Motor neuron (in vitro differentiated cells): ENCODE measurements around the gene MRPL54. TPM values are rescaled to one million over a fixed set of nuclear protein-coding genes. Genes with fewer than 3 reads are reported as not detected.
A peak's percentile ranks its signal among the peaks of the same experiment; 100 is the strongest.

Experiments used
- ATAC-seq, 8 experiments: fragments of 200-7000 bp; cut with Tn5 transposase; replicated peaks in 6 of 8; 2 replicates each; pipeline ENCODE4 v1.8.0; 2021; ENCODE audit warnings: mild to moderate bottlenecking in 8 of 8, moderate library complexity in 8 of 8
- H3K27ac ChIP-seq, 2 donors: fragments of 250-450 bp; sonication (Bioruptor Pico); 2 replicates each; pipeline ENCODE4 v1.9.0; 2021; ENCODE audit warnings: antibody characterized with exemption in 2 of 2, mild to moderate bottlenecking in 2 of 2, moderate library complexity in 1 of 2
- H3K4me1 ChIP-seq, 2 donors: fragments of 250-450 bp; sonication (Bioruptor Pico); replicated peaks in 1 of 2; 2 replicates each; pipeline ENCODE4 v1.6.1; 2021; ENCODE audit warnings: antibody characterized with exemption in 2 of 2, mild to moderate bottlenecking in 2 of 2, moderate library complexity in 1 of 2
- H3K4me3 ChIP-seq, 5 donors: fragments of 250-450 bp; sonication (Bioruptor Pico); 2 replicates each; pipeline ENCODE4 v1.9.0; 2021; ENCODE audit warnings: antibody characterized with exemption in 5 of 5, mild to moderate bottlenecking in 5 of 5, moderate library complexity in 4 of 5
- WGBS, 10 experiments: fragments of 450-650 bp; shearing (Covaris generic); methylation state at CpG; one replicate each; pipeline ENCODE4 v1.0.0; 2022; 5-methylcytosine and 5-hydroxymethylcytosine counted together
- in situ Hi-C, 9 experiments: fragments of 400-800 bp; cut with MboI; loops; one replicate each; pipeline ENCODE4 v1.15.0; 2021; ENCODE audit warnings: low sequenced_read_pairs in 9 of 9, low pct_unique_long_range_greater_than_20kb in 2 of 9; ENCODE audit not compliant: unreplicated experiment in 9 of 9
- total RNA-seq, 8 experiments: library from RNA; unstranded; fragments of 300-600 nt; gene quantifications; 2 replicates each; pipeline versions ENCODE4 v1.2.3 to v1.2.4, GENCODE V29; 2022

The MRPL54 gene
- total RNA-seq, 8 experiments from 2014 or later, result 62.6 to 106 (median 86.6) TPM

DNA sequence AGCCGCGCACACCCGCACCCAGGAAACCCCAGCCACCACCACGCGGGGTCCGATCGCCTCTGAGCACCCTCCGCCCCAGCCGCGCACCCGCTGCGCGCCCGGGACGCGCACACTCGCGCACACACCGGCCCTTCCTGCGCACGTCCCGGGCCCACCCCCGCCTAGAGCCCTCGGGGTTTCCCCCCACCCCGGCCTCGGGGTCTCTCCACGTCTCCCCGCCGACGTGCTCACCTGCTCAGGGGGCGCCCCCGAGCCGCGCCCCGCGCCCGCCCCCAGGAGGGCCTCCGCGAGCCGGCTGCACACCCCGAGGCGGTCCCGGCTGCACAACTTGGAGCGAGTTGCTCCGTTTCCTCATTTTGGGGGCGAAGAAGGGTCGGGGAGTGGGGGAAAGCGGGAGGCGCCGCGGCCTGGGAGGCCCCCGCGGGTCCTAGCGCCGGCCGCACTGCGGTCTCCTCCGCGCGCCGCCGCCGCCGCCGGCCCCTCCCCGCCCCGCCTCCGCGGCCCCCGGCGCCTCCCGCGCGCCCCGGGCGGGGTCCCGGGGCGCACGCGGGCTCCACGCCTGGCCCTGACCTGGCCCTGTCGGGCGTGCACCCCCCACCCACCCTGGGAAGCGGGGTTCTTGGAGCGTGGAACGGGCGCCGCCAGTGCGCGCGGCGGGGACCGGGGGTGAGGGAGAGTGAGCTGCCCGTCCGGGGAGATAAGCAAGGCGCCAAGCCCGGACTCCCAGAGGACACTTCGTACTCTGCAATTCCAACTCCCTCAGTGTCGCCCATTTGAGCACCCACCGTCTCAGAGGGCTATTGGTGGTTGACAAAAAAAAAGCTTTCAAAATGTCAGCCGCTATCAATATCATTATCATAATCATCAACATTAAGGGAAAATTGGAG, 23.7 kb downstream of the MRPL54 start, which contains the start of gene MATK:
Gene MATK, minus strand, starts transcription at position 444 of the 887 bp plus-strand sequence. CDS start 1,246 bp downstream, outside the sequence.
- in situ Hi-C loops, result no loop called here
- H3K4me3 ChIP-seq, result peak within 1 kb of the TSS; percentile 44 to 61 (median 51)
- peak in 7 of 8 experiments; percentile 41 to 81 (median 58) for ATAC-seq
- H3K27ac ChIP-seq, result no peak within 1 kb of the TSS
- no peaks in the 10 kb centered on the region for H3K4me1 ChIP-seq
- WGBS, 10 experiments, result 67 to 80% (median 80%) methylated on average over 1 to 3 of the region's 101 CpGs; no CpG with 5 or more reads in 7 of the 10 experiments

DNA sequence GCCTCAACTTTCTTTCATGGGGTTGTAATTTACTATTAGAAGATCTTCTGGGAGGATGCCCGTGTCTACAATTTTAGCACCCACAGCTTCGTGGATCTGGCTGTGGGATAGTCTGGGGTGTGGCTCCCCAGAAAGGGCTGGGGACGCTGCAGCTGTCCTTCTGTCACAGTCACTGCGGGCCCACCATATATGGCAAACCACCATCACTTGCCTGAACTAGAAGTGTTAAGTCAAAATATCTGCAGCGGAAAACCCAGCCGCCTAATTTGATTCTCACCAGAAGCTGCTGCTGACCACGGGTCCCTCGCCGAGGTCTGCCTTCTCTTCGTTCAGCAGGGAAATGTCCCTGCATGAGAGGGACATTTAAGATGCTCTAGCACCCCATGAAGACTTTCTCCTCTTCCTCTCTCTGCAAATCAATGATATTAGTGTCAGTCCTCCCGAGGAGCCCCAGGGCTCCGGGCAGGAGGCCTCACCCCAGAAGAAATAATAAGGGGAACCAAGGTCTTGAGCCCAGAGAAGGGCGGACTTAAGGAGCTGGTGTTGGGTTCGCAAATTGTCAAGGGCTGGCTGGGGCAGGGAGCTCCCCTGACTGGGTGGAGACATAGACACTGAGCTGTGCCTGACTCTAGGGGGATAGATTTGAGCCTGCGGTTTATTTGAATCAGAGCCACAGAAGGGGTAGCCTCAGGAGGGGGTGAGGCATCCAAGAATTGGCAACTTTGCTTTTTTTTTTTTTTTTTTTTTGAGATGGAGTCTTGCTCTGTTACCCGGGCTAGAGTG, 26.7 kb downstream of the MRPL54 start:
- in situ Hi-C loops, result no loop called here
- ATAC-seq, result no peak
- H3K27ac ChIP-seq, result no peak overlapping the region
- H3K4me3 ChIP-seq, result no peak overlapping the region
- WGBS, 10 experiments, result 26 to 61% (median 43%) methylated on average over 3 to 11 of the region's 16 CpGs; no CpG with 5 or more reads in 3 of the 10 experiments
- no peaks in the 10 kb centered on the region for H3K4me1 ChIP-seq

DNA sequence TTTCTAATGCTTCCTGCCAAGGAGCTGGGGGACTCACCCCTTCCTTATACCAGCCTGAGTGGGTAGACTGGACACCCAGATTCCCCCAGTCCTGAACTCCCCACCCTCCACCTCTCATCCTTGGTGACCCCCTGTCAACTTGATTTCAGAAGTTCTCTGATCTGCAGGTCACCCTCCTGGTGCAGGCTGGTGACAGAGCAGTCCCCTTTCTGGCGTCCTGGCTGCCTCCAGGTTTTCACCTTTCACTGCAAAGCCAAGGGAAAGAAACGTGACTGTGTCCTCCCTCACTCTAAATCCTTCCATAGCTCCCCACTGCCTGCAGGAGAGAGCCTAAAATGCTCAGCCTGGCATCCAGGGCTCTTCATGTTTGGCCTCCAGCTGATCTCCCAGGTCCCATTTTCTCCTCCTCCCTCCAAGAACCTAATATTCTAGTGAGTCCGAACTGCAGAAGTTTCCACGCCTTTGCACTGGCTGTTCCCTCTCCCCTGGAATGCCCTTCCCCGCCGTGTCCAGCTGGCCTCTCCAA, 27.8 kb downstream of the MRPL54 start:
- Histone ChIP-seq H3K4me3 (no peak overlapping the region), H3K27ac (no peak overlapping the region), H3K4me1 (no peaks in the 10 kb centered on the region)
- 41 to 69% (median 53%) methylated on average over 3 to 6 of the region's 6 CpGs; no CpG with 5 or more reads in 6 of the 10 experiments for WGBS, 10 experiments
- no peak for ATAC-seq
- in situ Hi-C loops, result no loop called here

DNA sequence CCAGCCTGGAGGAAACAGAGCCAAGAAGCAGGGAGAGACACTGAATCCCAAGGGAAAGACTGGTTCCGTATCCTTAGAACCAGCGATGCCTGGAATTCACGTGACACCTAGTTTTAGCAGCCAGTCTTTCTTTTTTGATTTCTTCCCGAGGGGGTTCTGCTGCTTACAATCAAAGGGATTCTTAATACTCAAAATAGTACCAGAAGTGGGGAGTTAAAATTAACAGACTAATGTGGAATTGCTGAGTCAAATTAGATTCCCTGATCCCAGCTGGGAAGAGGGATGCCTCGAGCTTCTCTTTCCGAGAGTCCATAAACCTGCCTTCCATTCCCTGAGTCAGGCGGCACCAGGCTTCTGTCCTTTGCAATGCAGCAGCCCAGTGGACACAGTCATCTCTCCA, 28.5 kb downstream of the MRPL54 start:
- ATAC-seq, result no peak

DNA sequence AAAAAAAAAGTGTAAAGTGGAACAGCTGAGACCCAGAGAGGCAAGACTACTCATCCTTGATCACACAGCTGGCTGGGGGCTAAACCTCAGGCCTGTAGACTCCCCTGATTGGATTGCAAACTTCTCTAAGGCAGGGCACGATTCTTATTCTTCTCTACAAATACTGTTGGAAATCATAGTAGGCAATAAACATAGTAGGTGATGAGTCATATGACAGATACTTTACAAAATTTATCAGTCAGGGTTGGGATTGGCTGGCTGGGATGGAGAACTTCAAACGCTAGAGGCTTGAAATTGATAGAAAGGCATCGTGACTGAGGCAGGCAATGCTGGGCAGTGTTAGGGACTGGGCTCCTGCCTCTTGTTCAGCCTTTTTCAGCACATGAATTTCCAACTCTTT, 29.6 kb downstream of the MRPL54 start:
- no peaks in the 10 kb centered on the region for H3K4me1 ChIP-seq
- no peak overlapping the region for H3K27ac ChIP-seq
- 0 to 90% (median 37%) methylated on average over 1 to 2 of the region's 3 CpGs; no CpG with 5 or more reads in 2 of the 10 experiments for WGBS, 10 experiments
- no peak for ATAC-seq
- in situ Hi-C loops, result no loop called here
- H3K4me3 ChIP-seq, result no peak overlapping the region

More for the DNA sequence above, 28.5 kb downstream of the MRPL54 start:
- H3K4me3 ChIP-seq, result no peak overlapping the region
- 20 to 100% (median 74%) methylated on average over 1 to 6 of the region's 7 CpGs; no CpG with 5 or more reads in 1 of the 10 experiments for WGBS, 10 experiments
- no peaks in the 10 kb centered on the region for H3K4me1 ChIP-seq
- in situ Hi-C loops, result no loop called here
- H3K27ac ChIP-seq, result no peak overlapping the region

DNA sequence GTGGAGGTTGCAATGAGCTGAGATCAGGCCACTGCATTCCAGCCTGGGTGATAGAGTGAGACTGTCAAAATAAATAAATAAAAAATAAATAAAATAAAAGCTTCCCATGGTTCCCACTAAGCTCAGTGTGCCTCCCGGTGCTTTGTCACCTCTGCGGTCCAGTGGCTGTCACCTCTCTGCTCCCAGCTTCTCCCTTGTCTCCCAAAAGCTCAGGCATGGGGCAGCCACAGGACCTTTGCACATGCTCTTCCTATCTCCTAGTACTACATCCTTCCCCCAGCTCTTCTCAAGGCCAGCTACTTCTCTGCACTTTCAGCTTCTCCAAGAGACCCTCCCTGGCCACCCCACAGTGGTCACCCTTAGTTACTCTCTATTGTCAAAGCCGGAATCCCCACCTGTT, 31.3 kb downstream of the MRPL54 start:
- no peak for ATAC-seq
- in situ Hi-C loops, result no loop called here
- no peak overlapping the region for H3K4me3 ChIP-seq
- no peaks in the 10 kb centered on the region for H3K4me1 ChIP-seq
- no peak overlapping the region for H3K27ac ChIP-seq
- WGBS, 10 experiments, result 40 to 95% (median 83%) methylated on average over 1 to 3 of the region's 3 CpGs; no CpG with 5 or more reads in 3 of the 10 experiments

DNA sequence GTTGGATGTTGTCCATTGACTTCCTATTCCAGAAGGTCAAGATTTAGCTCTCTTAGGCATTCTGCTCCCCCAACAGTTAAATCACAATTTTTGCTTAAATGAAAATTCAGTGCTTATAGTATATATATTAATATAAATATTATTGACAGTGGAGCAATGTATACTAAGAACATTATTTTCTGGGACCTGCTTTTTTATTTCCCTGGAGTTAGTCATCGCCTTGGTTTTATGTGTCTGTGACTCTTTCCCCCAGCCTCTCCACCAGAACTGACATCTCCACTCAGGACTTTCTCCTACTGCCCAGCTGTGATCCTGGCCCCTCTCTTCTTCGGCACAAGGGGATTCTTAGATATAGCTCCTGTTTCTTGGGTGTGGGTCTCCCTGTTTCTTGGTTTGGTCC, 33.9 kb downstream of the MRPL54 start:
- H3K4me3 ChIP-seq, result no peak overlapping the region
- no peak overlapping the region for H3K27ac ChIP-seq
- ATAC-seq, result no peak
- 0 to 100% (median 60%) methylated on average over 1 to 2 of the region's 2 CpGs; no CpG with 5 or more reads in 1 of the 10 experiments for WGBS, 10 experiments
- in situ Hi-C loops, result no loop called here
- H3K4me1 ChIP-seq, result peaks cover 3 to 4% of the 10 kb centered on the region in 2 donors

DNA sequence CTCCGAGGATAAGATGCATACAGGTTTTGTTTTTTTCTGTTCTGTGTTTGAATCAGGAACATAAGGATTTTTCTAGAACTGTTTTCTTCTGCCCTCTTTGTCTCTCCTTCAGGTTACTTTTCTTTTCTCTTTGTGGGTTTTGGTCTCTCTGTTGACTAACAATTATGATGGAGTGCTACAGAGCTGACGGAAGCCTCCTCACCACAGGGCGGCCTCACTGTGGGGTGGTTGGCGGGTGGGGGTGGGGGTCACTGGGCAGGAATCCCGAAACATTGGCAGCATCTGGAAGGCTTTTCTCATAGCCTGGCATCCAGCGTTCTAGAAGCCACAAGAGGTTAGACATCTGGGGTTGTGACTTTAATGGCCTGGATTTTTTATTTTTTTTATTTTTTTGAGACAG, 35.7 kb downstream of the MRPL54 start:
- ATAC-seq, result no peak
- WGBS, 10 experiments, result 0 to 100% (median 53%) methylated on average over 1 to 5 of the region's 6 CpGs

DNA sequence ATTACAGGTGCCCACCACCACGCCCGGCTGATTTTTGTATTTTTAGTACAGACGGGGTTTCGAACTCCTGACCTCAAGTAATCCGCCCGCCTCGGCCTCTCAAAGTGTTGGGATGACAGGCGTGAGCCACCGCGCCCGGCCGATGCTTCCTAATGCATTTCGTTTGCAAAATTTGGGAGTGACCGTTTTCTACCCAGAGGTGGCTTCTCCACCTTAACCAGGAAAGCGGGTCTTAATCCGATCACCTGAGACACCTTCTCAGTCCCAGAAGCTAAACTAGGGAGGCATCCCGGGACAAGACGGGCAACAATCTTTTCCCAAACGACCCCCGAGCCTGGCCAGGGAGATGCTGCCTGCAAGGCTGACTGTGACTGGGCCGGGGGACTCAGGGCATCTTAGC, 38.5 kb downstream of the MRPL54 start:
- in situ Hi-C loops, result no loop called here
- peaks cover 3 to 9% of the 10 kb centered on the region in 2 donors for H3K4me1 ChIP-seq
- ATAC-seq, result no peak

More for the DNA sequence above, 35.7 kb downstream of the MRPL54 start:
- in situ Hi-C loops, result no loop called here
- Histone ChIP-seq H3K27ac (no peak overlapping the region), H3K4me3 (no peak overlapping the region), H3K4me1 (peaks cover 3 to 9% of the 10 kb centered on the region in 2 donors)

DNA sequence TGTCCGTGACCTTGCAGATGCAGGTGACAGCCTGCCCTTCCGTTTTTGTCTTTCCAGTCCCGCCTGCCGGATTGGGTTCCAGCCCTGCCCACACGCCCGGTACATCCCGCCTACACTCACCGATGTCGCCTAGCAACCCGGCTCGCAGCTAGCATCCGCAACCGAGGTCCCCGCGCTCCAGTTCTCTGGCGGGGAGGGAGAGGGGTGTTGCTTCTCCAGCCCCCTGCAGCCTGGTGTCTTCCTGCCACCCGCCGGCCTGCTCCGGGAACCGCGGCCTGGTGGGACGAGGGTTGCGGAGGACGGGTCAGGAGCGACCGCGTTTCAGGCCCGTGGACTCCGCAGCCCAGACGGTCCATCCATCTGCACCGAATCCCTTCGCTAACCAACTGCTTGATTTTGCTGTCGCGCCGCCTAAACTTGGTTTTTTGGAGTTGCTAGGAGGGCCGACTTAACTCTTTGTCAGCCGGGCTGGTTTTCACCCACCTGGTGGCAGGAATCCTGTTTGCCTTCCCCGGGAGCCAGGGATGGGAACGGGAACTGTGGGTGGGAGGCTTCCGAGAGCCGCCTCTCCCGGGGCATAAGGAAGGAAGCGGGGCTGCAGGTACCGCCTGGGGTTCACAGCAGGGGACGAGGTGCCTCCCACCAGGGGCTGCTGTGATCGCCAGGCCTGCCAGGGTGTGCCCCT, 39.1 kb downstream of the MRPL54 start:
- H3K4me3 ChIP-seq, result peak overlapping the region; percentile 0 to 26 (median 13)
- whole genome bisulfite sequencing, 10 experiments, result 0 to 6% (median 3%) methylated on average over 1 to 9 of the region's 46 CpGs; no CpG with 5 or more reads in 6 of the 10 experiments

More for the DNA sequence above, 38.5 kb downstream of the MRPL54 start:
- no peak overlapping the region for H3K27ac ChIP-seq
- WGBS, 10 experiments, result 19 to 87% (median 28%) methylated on average over 2 to 16 of the region's 21 CpGs; no CpG with 5 or more reads in 3 of the 10 experiments
- peak overlapping the region; percentile 0 to 26 (median 13) for H3K4me3 ChIP-seq

DNA sequence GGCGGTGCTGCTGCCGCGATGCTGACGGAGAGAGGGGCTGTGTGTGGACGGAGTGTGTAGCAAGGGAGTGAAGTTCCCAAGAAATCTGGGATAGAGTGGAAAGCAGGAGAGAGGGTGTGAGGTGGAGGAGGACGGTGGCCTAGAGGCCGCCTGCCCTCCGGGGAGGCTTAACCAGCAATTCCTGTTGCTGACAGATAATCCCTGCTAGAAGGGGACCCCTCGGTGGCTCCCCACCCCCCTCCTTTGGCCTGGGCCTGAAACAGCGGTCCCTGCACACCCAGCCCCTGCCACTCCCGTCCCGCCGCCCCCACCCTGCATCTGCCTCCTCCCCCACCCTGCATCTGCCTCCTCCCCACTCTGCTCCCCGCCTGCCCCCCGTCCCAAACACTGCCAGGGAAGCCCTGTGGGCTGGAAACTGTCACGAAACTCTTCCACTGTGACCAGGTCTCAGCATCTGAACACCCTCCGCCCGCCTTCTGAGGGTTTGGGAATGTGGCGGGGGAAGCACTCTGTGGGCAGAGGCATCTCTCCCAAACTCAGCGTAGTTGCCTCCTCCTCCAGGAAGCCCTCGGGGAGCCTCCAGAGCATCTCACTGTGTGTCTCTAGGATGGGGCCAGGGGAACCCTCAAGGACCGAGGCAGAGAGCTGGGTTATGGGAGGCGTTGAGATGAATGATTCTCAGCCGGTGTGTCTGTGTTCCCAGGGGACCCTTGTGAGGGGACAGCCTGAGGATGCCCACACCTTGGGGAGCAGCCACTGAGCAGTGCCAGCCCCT, 40.8 kb downstream of the MRPL54 start:
- H3K4me3 ChIP-seq, result no peak overlapping the region
- ATAC-seq, result no peak
- H3K4me1 ChIP-seq, result peaks cover 3 to 9% of the 10 kb centered on the region in 2 donors
- in situ Hi-C loops, result no loop called here
- 20 to 83% (median 68%) methylated on average over 1 to 4 of the region's 24 CpGs; no CpG with 5 or more reads in 5 of the 10 experiments for WGBS, 10 experiments
- H3K27ac ChIP-seq, result no peak overlapping the region

More for the DNA sequence above, 39.1 kb downstream of the MRPL54 start:
- Histone ChIP-seq H3K4me1 (peaks cover 3 to 9% of the 10 kb centered on the region in 2 donors), H3K27ac (no peak overlapping the region)
- peak; percentile 59 to 97 (median 94) for ATAC-seq
- in situ Hi-C loops, result no loop called here

DNA sequence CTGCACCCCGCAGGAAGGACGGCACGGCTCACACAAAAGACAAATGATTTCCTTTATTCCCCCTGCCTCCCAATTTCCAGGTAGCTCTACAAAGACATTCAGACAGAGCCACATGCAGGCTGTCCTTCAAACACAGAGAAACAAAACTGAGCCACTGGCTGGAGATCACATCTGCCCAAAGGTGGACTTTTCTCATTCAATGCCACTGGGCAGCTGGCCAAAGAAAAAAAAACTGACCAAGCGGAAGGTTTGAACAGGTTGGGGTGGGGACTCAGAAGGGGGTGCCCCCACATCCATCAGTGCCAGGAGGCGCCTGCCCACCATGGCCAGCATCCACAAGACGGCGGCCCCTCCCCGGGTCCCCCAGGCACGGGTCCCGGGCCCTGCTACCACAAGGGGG, 41.5 kb downstream of the MRPL54 start:
- peaks cover 3 to 9% of the 10 kb centered on the region in 2 donors for H3K4me1 ChIP-seq
- in situ Hi-C loops, result no loop called here
- H3K27ac ChIP-seq, result no peak overlapping the region
- 74 to 100% methylated on average over 1 to 5 of the region's 10 CpGs; no CpG with 5 or more reads in 8 of the 10 experiments for WGBS, 10 experiments
- no peak overlapping the region for H3K4me3 ChIP-seq
- ATAC-seq, result no peak
